PC-3 (cell line): ENCODE measurements around the gene ZFYVE27.

Source experiments
- EZH2 ChIP-seq: fragments of 300-600 bp; sonication (generic); IDR thresholded peaks from one replicate; pipeline ENCODE4 v1.6.1; 2017; ENCODE audit warnings: antibody characterized with exemption, mild to moderate bottlenecking, low read length; ENCODE audit not compliant: unreplicated experiment
- EZH2phosphoT487 ChIP-seq: fragments of 300-600 bp; sonication (generic); IDR thresholded peaks from 2 replicates; pipeline ENCODE4 v1.6.1; 2018; ENCODE audit warnings: mild to moderate bottlenecking, antibody characterized with exemption, low read length, borderline replicate concordance
- TF ChIP-seq, protein P1 (sequence below): fragments of 300-600 bp; sonication (generic); conservative IDR thresholded peaks from 2 replicates; pipeline ENCODE4 v1.5.1; 2017; ENCODE audit warnings: antibody characterized with exemption, low read depth, mild to moderate bottlenecking, low read length

DNA sequence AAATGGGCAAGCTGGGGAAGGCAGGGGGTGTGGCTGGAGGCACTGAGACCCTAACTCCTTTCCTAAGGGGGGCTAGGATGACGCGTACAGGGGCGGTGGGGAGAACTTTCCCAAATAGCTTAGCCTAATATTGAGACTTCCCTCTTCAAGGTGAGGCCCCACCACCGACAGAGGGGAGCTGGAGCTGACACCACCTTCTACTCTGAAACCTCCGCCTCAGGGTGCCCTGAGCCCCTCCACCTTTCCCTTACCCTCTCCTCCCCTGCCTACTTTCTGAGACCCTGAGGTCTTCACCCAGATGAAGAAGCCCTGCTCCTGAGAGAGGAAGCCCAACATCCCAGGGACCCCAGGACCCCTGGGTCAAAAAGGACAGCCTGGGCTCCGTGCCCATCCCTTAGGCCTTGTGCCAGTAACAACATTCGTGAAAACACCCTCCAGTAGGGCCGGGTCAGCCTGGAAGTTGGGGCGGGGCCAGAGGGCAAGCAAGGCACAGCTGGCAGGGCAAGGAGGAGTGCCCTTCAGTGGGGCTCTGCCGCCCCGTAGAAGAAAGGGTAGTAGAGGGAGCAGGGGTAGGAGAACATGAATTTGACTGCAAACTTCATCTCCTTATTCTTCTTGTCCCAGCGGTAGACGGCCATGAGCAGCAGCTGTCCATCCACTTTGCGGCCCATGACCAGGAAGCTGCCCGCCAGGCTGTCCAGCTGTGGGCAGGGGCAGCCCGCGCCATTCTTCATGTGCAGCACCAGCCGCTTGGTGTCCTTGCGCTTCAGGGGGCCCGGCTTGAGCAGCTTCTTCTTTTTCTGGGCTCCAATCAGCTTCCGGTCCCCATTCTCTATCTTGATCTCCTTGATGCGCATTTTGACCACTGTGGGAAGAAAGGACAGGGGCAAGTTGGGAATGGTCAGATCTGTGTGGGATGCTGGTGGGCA lies 30.3 kb downstream of the ZFYVE27 start:
- TF ChIP-seq, protein P1, sequence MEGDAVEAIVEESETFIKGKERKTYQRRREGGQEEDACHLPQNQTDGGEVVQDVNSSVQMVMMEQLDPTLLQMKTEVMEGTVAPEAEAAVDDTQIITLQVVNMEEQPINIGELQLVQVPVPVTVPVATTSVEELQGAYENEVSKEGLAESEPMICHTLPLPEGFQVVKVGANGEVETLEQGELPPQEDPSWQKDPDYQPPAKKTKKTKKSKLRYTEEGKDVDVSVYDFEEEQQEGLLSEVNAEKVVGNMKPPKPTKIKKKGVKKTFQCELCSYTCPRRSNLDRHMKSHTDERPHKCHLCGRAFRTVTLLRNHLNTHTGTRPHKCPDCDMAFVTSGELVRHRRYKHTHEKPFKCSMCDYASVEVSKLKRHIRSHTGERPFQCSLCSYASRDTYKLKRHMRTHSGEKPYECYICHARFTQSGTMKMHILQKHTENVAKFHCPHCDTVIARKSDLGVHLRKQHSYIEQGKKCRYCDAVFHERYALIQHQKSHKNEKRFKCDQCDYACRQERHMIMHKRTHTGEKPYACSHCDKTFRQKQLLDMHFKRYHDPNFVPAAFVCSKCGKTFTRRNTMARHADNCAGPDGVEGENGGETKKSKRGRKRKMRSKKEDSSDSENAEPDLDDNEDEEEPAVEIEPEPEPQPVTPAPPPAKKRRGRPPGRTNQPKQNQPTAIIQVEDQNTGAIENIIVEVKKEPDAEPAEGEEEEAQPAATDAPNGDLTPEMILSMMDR, result no peak
- TF ChIP-seq EZH2, result no peak
- no peak for TF ChIP-seq EZH2phosphoT487
